Measurements from ENCODE around the gene GRIK1.

DNA sequence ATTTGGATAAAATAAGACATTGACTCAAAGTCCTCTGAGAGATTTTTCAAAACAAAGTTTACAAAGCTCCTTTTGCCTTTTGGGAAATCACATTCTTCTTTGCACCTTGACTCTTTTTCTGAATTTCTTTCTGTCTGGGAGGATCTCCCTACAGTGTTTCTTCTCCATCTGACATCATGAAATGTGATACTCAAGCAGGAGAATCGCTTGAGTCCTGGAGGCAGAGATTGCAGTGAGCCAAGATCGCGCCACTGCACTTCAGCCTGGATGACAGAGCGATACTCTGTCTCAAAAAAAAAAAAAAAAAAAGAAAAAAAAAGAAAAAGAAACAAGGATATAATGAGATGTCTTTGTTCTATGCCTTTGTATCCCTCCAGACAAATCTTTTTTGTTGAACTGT is 13.3 kb upstream of the GRIK1 start:
- TF ChIP-seq, protein P1, sequence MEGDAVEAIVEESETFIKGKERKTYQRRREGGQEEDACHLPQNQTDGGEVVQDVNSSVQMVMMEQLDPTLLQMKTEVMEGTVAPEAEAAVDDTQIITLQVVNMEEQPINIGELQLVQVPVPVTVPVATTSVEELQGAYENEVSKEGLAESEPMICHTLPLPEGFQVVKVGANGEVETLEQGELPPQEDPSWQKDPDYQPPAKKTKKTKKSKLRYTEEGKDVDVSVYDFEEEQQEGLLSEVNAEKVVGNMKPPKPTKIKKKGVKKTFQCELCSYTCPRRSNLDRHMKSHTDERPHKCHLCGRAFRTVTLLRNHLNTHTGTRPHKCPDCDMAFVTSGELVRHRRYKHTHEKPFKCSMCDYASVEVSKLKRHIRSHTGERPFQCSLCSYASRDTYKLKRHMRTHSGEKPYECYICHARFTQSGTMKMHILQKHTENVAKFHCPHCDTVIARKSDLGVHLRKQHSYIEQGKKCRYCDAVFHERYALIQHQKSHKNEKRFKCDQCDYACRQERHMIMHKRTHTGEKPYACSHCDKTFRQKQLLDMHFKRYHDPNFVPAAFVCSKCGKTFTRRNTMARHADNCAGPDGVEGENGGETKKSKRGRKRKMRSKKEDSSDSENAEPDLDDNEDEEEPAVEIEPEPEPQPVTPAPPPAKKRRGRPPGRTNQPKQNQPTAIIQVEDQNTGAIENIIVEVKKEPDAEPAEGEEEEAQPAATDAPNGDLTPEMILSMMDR (IDR thresholded peaks at IDR 0.05) = no peak
- no peak for TF ChIP-seq CBFB (CRISPR knock-in tag; IDR thresholded peaks at IDR 0.05; ENCODE audit: low read depth)
- TF ChIP-seq, protein P2, sequence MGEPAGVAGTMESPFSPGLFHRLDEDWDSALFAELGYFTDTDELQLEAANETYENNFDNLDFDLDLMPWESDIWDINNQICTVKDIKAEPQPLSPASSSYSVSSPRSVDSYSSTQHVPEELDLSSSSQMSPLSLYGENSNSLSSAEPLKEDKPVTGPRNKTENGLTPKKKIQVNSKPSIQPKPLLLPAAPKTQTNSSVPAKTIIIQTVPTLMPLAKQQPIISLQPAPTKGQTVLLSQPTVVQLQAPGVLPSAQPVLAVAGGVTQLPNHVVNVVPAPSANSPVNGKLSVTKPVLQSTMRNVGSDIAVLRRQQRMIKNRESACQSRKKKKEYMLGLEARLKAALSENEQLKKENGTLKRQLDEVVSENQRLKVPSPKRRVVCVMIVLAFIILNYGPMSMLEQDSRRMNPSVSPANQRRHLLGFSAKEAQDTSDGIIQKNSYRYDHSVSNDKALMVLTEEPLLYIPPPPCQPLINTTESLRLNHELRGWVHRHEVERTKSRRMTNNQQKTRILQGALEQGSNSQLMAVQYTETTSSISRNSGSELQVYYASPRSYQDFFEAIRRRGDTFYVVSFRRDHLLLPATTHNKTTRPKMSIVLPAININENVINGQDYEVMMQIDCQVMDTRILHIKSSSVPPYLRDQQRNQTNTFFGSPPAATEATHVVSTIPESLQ (CRISPR knock-in tag; IDR thresholded peaks at IDR 0.05) = no peak
- TF ChIP-seq, protein P3, sequence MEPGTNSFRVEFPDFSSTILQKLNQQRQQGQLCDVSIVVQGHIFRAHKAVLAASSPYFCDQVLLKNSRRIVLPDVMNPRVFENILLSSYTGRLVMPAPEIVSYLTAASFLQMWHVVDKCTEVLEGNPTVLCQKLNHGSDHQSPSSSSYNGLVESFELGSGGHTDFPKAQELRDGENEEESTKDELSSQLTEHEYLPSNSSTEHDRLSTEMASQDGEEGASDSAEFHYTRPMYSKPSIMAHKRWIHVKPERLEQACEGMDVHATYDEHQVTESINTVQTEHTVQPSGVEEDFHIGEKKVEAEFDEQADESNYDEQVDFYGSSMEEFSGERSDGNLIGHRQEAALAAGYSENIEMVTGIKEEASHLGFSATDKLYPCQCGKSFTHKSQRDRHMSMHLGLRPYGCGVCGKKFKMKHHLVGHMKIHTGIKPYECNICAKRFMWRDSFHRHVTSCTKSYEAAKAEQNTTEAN (CRISPR knock-in tag; IDR thresholded peaks at IDR 0.05) = no peak
- TF ChIP-seq, protein P4, sequence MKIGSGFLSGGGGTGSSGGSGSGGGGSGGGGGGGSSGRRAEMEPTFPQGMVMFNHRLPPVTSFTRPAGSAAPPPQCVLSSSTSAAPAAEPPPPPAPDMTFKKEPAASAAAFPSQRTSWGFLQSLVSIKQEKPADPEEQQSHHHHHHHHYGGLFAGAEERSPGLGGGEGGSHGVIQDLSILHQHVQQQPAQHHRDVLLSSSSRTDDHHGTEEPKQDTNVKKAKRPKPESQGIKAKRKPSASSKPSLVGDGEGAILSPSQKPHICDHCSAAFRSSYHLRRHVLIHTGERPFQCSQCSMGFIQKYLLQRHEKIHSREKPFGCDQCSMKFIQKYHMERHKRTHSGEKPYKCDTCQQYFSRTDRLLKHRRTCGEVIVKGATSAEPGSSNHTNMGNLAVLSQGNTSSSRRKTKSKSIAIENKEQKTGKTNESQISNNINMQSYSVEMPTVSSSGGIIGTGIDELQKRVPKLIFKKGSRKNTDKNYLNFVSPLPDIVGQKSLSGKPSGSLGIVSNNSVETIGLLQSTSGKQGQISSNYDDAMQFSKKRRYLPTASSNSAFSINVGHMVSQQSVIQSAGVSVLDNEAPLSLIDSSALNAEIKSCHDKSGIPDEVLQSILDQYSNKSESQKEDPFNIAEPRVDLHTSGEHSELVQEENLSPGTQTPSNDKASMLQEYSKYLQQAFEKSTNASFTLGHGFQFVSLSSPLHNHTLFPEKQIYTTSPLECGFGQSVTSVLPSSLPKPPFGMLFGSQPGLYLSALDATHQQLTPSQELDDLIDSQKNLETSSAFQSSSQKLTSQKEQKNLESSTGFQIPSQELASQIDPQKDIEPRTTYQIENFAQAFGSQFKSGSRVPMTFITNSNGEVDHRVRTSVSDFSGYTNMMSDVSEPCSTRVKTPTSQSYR (CRISPR knock-in tag; IDR thresholded peaks at IDR 0.05) = no peak
